Ureter (tissue), 1 donor: Measurements from ENCODE around the gene SLTM. TPM values are rescaled to one million over a fixed set of nuclear protein-coding genes. Genes with fewer than 3 reads are reported as not detected.

Experiments
- total RNA-seq: library from RNA; stranded (reverse); gene quantifications from one replicate; pipeline ENCODE4 v1.2.4, GENCODE V29; 2023
- donor health status: DM: yes; HTN: yes; CAD: no.

SLTM gene
- total RNA-seq, 1 donor from 2014 or later = 159 TPM

Other genes with a start within 250 kb of the SLTM start
- 315 TPM for gene ADAM10, start 184.0 kb downstream of the SLTM start, total RNA-seq
- 41.6 TPM for gene MINDY2, start 162.4 kb downstream of the SLTM start, total RNA-seq
- 56.9 TPM for gene RNF111, start 54.0 kb upstream of the SLTM start, total RNA-seq
- gene CCNB2, start 171.5 kb upstream of the SLTM start, total RNA-seq = 0.49 TPM